Panc1 (cell line): Measurements from ENCODE around the gene SLC6A8. TPM values are rescaled to one million over a fixed set of nuclear protein-coding genes. Genes with fewer than 3 reads are reported as not detected.

Source experiments
- ATAC-seq: fragments of 200-7000 bp; cut with Tn5 transposase; 2 replicates; pipeline ENCODE4 v1.9.1; 2020; ENCODE audit warnings: mild to moderate bottlenecking, moderate library complexity
- BruUV-seq: library from RNA; stranded (reverse); fragments of 400-500 nt; replicated peaks from 2 replicates; lab custom pipeline; 2021; lab: Mats Ljungman, UMichigan
- CTCF ChIA-PET: fragments of 300-600 bp; sonication (Branson Sonifier 250); formaldehyde crosslinking; loops from one replicate; lab custom pipeline; 2022; ENCODE audit warnings: antibody characterized with exemption; lab: Charles Lee
- POLR2A ChIA-PET: fragments of 300-600 bp; sonication (Branson Sonifier 250); formaldehyde crosslinking; loops from one replicate; lab custom pipeline; 2022; ENCODE audit warnings: antibody characterized with exemption; lab: Charles Lee
- DNase-seq: peaks from one replicate; pipeline ENCODE4 v3.0.0-alpha.2; 2010; ENCODE audit warnings: low read depth, low spot score
- H3K27ac ChIP-seq: 2 replicates; pipeline ENCODE4 v1.5.1; 2011; ENCODE audit warnings: mild to moderate bottlenecking, low read length, inconsistent platforms
- H3K27me3 ChIP-seq: fragments of 200-500 bp; sonication (Bioruptor generic); 2 replicates; pipeline ENCODE4 v1.6.0; 2014; ENCODE audit warnings: low read length, inconsistent platforms; ENCODE audit not compliant: control insufficient read depth, insufficient read depth
- H3K36me3 ChIP-seq: fragments of 200-500 bp; sonication (Bioruptor generic); 2 replicates; pipeline ENCODE4 v1.5.1; 2014; ENCODE audit warnings: inconsistent platforms, mild to moderate bottlenecking, low read length, moderate library complexity; ENCODE audit not compliant: control insufficient read depth, insufficient read depth
- H3K4me1 ChIP-seq: 2 replicates; pipeline ENCODE4 v1.5.1; 2011; ENCODE audit warnings: inconsistent platforms, mild to moderate bottlenecking, low read length, moderate library complexity; ENCODE audit not compliant: control insufficient read depth, insufficient read depth
- H3K4me3 ChIP-seq, 2 experiments: 2 replicates each; pipeline ENCODE4 v1.5.1; 2011 to 2012; ENCODE audit warnings: low read depth in 2 of 2, low read length in 2 of 2, mild to moderate bottlenecking in 2 of 2, inconsistent platforms in 1 of 2, moderate library complexity in 1 of 2
- H3K9me3 ChIP-seq: fragments of 200-500 bp; sonication (Bioruptor generic); 2 replicates; pipeline ENCODE4 v1.5.1; 2014; ENCODE audit warnings: low read depth, mild to moderate bottlenecking, inconsistent platforms, low read length, moderate library complexity; ENCODE audit not compliant: control insufficient read depth, insufficient read depth
- POLR2AphosphoS5 ChIP-seq: IDR thresholded peaks from 2 replicates; pipeline ENCODE4 v1.6.1; 2012; ENCODE audit warnings: mild to moderate bottlenecking, low read depth, low read length, moderate library complexity
- SIN3A ChIP-seq: IDR thresholded peaks from 2 replicates; pipeline ENCODE4 v1.6.1; 2012; ENCODE audit warnings: low read depth, mild to moderate bottlenecking, low read length, moderate library complexity, borderline replicate concordance; ENCODE audit not compliant: insufficient read depth
- TCF7L2 ChIP-seq: IDR thresholded peaks from 2 replicates; pipeline ENCODE4 v1.6.1; 2011; ENCODE audit warnings: mild to moderate bottlenecking, low read depth, low read length, inconsistent platforms
- in situ Hi-C: cut with HindIII; loops from 2 replicates; pipeline ENCODE4 v1.10.0; 2016; ENCODE audit warnings: low sequenced_read_pairs, low pct_unique_long_range_greater_than_20kb
- intact Hi-C: fragments of 100-400 bp; cut with micrococcal nuclease; formaldehyde crosslinking; loops from one replicate; pipeline ENCODE4 v1.10.0; 2022; ENCODE audit not compliant: unreplicated experiment
- total RNA-seq: library from RNA; stranded (reverse); gene quantifications from one replicate; pipeline ENCODE4 v1.2.1, GENCODE V29; 2021; ENCODE audit not compliant: unreplicated experiment
- TF ChIP-seq, protein P1 (sequence below), 2 experiments: IDR thresholded peaks; 2 replicates each; pipeline ENCODE4 v1.6.1; 2011 to 2012; ENCODE audit warnings: low read depth in 2 of 2, control low read depth in 1 of 2, low read length in 1 of 2, mild to moderate bottlenecking in 1 of 2, moderate library complexity in 1 of 2; ENCODE audit not compliant: insufficient read depth in 1 of 2
- TF ChIP-seq, protein P2 (sequence below): fragments of 450-650 bp; IDR thresholded peaks from 2 replicates; pipeline ENCODE4 v1.5.1; 2017; ENCODE audit warnings: mild to moderate bottlenecking

The SLC6A8 gene
- total RNA-seq, 1 experiment from 2014 or later: 125 TPM

DNA sequence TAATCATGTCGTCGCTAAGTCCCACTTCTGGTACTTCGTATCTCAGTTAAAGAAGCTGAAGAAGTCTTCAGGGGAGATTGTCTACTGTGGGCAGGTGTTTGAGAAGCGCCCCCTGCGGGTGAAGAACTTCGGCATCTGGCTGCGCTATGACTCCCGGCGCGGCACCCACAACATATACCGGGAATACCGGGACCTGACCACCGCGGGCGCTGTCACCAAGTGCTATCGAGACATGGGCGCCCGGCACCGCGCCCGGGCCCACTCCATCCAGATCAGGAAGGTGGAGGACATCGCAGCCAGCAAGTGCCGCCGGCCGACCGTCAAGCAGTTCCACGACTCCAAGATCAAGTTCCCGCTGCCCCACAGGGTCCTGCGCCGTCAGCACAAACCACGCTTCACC, 25.5 kb upstream of the SLC6A8 start:
- peak; percentile 82 for ATAC-seq
- BruUV-seq: no TSS peak
- TF ChIP-seq, protein P1, sequence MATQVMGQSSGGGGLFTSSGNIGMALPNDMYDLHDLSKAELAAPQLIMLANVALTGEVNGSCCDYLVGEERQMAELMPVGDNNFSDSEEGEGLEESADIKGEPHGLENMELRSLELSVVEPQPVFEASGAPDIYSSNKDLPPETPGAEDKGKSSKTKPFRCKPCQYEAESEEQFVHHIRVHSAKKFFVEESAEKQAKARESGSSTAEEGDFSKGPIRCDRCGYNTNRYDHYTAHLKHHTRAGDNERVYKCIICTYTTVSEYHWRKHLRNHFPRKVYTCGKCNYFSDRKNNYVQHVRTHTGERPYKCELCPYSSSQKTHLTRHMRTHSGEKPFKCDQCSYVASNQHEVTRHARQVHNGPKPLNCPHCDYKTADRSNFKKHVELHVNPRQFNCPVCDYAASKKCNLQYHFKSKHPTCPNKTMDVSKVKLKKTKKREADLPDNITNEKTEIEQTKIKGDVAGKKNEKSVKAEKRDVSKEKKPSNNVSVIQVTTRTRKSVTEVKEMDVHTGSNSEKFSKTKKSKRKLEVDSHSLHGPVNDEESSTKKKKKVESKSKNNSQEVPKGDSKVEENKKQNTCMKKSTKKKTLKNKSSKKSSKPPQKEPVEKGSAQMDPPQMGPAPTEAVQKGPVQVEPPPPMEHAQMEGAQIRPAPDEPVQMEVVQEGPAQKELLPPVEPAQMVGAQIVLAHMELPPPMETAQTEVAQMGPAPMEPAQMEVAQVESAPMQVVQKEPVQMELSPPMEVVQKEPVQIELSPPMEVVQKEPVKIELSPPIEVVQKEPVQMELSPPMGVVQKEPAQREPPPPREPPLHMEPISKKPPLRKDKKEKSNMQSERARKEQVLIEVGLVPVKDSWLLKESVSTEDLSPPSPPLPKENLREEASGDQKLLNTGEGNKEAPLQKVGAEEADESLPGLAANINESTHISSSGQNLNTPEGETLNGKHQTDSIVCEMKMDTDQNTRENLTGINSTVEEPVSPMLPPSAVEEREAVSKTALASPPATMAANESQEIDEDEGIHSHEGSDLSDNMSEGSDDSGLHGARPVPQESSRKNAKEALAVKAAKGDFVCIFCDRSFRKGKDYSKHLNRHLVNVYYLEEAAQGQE (IDR thresholded peaks at IDR 0.05; ENCODE audit: insufficient read depth in 1 of 2, low read depth in 2 of 2, low read length in 1 of 2): no peak
- TF ChIP-seq, protein P2, sequence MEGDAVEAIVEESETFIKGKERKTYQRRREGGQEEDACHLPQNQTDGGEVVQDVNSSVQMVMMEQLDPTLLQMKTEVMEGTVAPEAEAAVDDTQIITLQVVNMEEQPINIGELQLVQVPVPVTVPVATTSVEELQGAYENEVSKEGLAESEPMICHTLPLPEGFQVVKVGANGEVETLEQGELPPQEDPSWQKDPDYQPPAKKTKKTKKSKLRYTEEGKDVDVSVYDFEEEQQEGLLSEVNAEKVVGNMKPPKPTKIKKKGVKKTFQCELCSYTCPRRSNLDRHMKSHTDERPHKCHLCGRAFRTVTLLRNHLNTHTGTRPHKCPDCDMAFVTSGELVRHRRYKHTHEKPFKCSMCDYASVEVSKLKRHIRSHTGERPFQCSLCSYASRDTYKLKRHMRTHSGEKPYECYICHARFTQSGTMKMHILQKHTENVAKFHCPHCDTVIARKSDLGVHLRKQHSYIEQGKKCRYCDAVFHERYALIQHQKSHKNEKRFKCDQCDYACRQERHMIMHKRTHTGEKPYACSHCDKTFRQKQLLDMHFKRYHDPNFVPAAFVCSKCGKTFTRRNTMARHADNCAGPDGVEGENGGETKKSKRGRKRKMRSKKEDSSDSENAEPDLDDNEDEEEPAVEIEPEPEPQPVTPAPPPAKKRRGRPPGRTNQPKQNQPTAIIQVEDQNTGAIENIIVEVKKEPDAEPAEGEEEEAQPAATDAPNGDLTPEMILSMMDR: peak; percentile 75
- TF ChIP-seq SIN3A: no peak
- intact Hi-C loops: loop anchor here (5.0 kb wide), 1 partner anchor 120 kb away; no protein-coding TSS in a partner anchor
- POLR2A ChIA-PET: no interaction called here
- CTCF ChIA-PET: interaction anchor here (0.6 to 1.2 kb wide), 3 partner anchors 9 to 123 kb away, joined by 3 to 9 read pairs (median 6); no protein-coding TSS in a partner anchor
- DNase-seq: no peak
- no peaks in the 10 kb centered on the region for H3K9me3 ChIP-seq
- H3K36me3 ChIP-seq: no peaks in the 10 kb centered on the region
- H3K27me3 ChIP-seq: peaks cover 4% of the 10 kb centered on the region; the same call in 1 of the 2 replicates
- no peaks in the 10 kb centered on the region for H3K4me1 ChIP-seq
- H3K4me3 ChIP-seq: peak overlapping the region in 1 of 2 experiments; percentile 23; a peak in 2 of 4 replicates
- in situ Hi-C loops: no loop called here
- no peak overlapping the region for H3K27ac ChIP-seq

DNA sequence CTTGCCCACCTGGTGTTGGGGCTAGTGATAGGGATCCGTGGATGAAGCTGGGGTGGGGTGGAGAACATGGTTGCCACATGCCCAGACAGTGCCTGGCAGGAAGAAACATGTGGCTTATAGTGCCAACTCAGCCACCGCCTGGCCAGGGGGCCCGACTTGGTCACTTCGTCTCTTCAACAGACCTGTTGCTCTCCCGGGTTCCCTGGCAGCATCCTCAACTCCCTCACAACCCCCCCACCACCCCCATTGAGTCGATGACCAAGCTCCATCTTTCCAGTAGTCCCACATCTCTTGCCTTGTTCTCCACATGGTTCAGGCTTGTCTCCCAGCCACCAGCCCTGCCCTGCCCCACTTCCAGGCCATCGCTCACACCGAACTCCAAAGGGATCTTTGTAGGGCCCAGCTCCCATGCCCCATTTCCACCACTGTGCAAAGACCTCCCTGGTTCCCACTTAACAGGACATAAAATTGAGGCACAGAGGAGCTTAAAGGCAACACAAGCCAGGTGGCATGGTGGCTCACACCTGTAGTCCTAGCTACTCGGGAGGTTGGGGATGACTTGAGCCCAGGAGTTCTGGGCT, 21.9 kb upstream of the SLC6A8 start:
- intact Hi-C loops (loop anchor here (5.0 kb wide), 1 partner anchor 54 kb away; no protein-coding TSS in a partner anchor), in situ Hi-C loops (no loop called here)
- DNase-seq: no peak
- no TSS peak for BruUV-seq
- no peaks in the 10 kb centered on the region for H3K36me3 ChIP-seq
- H3K4me1 ChIP-seq: no peaks in the 10 kb centered on the region
- TF ChIP-seq TCF7L2 (no peak), SIN3A (no peak), POLR2AphosphoS5 (no peak)
- TF ChIP-seq, protein P2: no peak
- TF ChIP-seq, protein P1 (IDR thresholded peaks at IDR 0.05; ENCODE audit: insufficient read depth in 1 of 2, low read depth in 2 of 2, low read length in 1 of 2): no peak
- CTCF ChIA-PET: no interaction called here
- no peak overlapping the region for H3K4me3 ChIP-seq
- POLR2A ChIA-PET: no interaction called here
- ATAC-seq: no peak
- no peak overlapping the region for H3K27ac ChIP-seq
- H3K27me3 ChIP-seq: peaks cover 4% of the 10 kb centered on the region; the same call in 1 of the 2 replicates
- no peaks in the 10 kb centered on the region for H3K9me3 ChIP-seq
